GM12891 (cell line): ENCODE measurements around the gene VTN.

Source experiments
- POLR2A ChIP-seq: IDR thresholded peaks from 2 replicates; pipeline ENCODE4 v1.6.1; 2011; ENCODE audit warnings: low read depth, low read length, control low read depth
- POLR2AphosphoS5 ChIP-seq: IDR thresholded peaks from 2 replicates; pipeline ENCODE4 v1.6.1; 2011; ENCODE audit warnings: low read depth, low read length, control low read depth
- POU2F2 ChIP-seq: IDR thresholded peaks from 2 replicates; pipeline ENCODE4 v1.6.1; 2011; ENCODE audit warnings: low read depth, mild to moderate bottlenecking, control low read depth, low read length, moderate library complexity
- TAF1 ChIP-seq: IDR thresholded peaks from 2 replicates; pipeline ENCODE4 v1.6.1; 2011; ENCODE audit warnings: low read depth, low read length, control low read depth

- no peak for TF ChIP-seq POLR2A
- TF ChIP-seq POLR2AphosphoS5, result no peak
- TF ChIP-seq POU2F2, result no peak
- TF ChIP-seq TAF1, result no peak
Measured at GRCh38 chr17:28330671-28331070, 39.4 kb downstream of the VTN start.
